Measurements from ENCODE around the gene MFSD2A. TPM values are rescaled to one million over a fixed set of nuclear protein-coding genes. Genes with fewer than 3 reads are reported as not detected.

The MFSD2A gene
- total RNA-seq, 1 experiment from 2014 or later = 19.9 TPM

DNA sequence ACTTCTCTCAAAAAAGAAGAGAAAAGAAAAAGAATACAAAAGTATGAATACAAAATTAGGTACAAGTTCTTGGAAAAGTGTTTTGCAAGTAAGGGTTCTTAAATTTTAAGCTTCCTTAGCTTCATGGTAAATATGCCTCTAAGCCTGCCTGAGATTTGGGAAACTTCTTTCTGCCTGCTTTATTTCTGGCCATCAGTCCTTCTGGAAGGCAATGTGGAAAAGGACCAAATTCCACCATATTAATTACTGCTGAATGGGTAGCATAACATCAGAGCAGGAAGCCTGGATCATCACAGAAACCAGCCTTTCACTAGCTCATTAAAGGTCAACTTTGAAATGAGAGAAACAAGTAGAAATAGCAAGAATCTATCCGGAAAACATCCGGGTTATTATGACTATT, 46.5 kb downstream of the MFSD2A start:
- no peak overlapping the region for H2BK5ac ChIP-seq (ENCODE audit: insufficient read length, low read length)
- no peaks in the 10 kb centered on the region for H3K79me1 ChIP-seq (ENCODE audit: insufficient read depth, low read depth, low read length, poor library complexity, severe bottlenecking)
- no peak for DNase-seq
- no peak overlapping the region for H3K14ac ChIP-seq (ENCODE audit: insufficient read depth, low read length)
- H2BK15ac ChIP-seq (ENCODE audit: low read depth, low read length) = no peak overlapping the region
- H3K56ac ChIP-seq (ENCODE audit: insufficient read length, low read depth, low read length) = no peak overlapping the region
- H3K4me1 Mint-ChIP-seq = peaks cover 5 to 12% of the 10 kb centered on the region in 2 experiments
- H4K8ac ChIP-seq (replicated peaks; ENCODE audit: insufficient read length, low read depth, low read length) = no peak overlapping the region
- no peak overlapping the region for H3K27ac ChIP-seq (ENCODE audit: insufficient read length, low read depth, low read length)
- H3T11ph ChIP-seq (ENCODE audit: low read length) = no peak overlapping the region
- no peak overlapping the region for H2BK120ac ChIP-seq (ENCODE audit: low read depth, low read length, poor library complexity, severe bottlenecking)
- no peak overlapping the region for H4K5ac ChIP-seq (ENCODE audit: insufficient read length, low read depth, low read length)
- H2AK5ac ChIP-seq (ENCODE audit: insufficient read length, low read length) = no peak overlapping the region
- no peaks in the 10 kb centered on the region for H4K20me1 ChIP-seq (ENCODE audit: control insufficient read depth, insufficient read depth, insufficient read length)
- TF ChIP-seq, protein P1, sequence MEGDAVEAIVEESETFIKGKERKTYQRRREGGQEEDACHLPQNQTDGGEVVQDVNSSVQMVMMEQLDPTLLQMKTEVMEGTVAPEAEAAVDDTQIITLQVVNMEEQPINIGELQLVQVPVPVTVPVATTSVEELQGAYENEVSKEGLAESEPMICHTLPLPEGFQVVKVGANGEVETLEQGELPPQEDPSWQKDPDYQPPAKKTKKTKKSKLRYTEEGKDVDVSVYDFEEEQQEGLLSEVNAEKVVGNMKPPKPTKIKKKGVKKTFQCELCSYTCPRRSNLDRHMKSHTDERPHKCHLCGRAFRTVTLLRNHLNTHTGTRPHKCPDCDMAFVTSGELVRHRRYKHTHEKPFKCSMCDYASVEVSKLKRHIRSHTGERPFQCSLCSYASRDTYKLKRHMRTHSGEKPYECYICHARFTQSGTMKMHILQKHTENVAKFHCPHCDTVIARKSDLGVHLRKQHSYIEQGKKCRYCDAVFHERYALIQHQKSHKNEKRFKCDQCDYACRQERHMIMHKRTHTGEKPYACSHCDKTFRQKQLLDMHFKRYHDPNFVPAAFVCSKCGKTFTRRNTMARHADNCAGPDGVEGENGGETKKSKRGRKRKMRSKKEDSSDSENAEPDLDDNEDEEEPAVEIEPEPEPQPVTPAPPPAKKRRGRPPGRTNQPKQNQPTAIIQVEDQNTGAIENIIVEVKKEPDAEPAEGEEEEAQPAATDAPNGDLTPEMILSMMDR (conservative IDR thresholded peaks at IDR 0.05) = no peak
- H3K9me3 ChIP-seq (ENCODE audit: control insufficient read depth, low read depth, low read length) = no peaks in the 10 kb centered on the region
- H4K91ac ChIP-seq (ENCODE audit: insufficient read length, low read depth, low read length) = no peak overlapping the region
- WGBS (ENCODE audit: extremely low coverage, insufficient read length, low lambda C conversion rate) = no CpG with 5 or more reads among the region's 2 CpGs
- H3K4me3 Mint-ChIP-seq = no peak overlapping the region
- H3K9ac ChIP-seq (ENCODE audit: extremely low read depth, insufficient read length, low read length) = no peak overlapping the region
- no peak overlapping the region for H3K4ac ChIP-seq (ENCODE audit: low read depth, low read length)
- H3K23me2 ChIP-seq (ENCODE audit: insufficient read length, low read depth, low read length, poor library complexity, severe bottlenecking) = no peaks in the 10 kb centered on the region
- no peak overlapping the region for H2BK20ac ChIP-seq (ENCODE audit: low read depth, low read length, poor library complexity, severe bottlenecking)
- H3K23ac ChIP-seq (ENCODE audit: insufficient read length, low read depth, low read length) = no peak overlapping the region
- H3K4me1 ChIP-seq (ENCODE audit: insufficient read depth, low read length) = no peaks in the 10 kb centered on the region
- H3K27ac Mint-ChIP-seq = no peak overlapping the region
- H3K27me3 ChIP-seq (ENCODE audit: insufficient read depth, low read length) = no peaks in the 10 kb centered on the region
- H3K18ac ChIP-seq (ENCODE audit: insufficient read length, low read depth, low read length) = no peak overlapping the region
- H3K9me3 Mint-ChIP-seq = peaks cover 0 to 7% of the 10 kb centered on the region in 2 experiments; a peak in 3 of 5 replicates
- 0 out of 2 replicates have a peak, but pooled peaks cover 2% of the 10 kb centered on the region for H3K79me2 ChIP-seq (ENCODE audit: insufficient read depth, low read length)
- H2AFZ ChIP-seq (ENCODE audit: low read length) = no peak overlapping the region
- H2BK12ac ChIP-seq (ENCODE audit: insufficient read length, low read depth, low read length) = no peak overlapping the region
- H3K36me3 Mint-ChIP-seq (ENCODE audit: insufficient read depth in 1 of 3, low read depth in 3 of 3) = no peaks in the 10 kb centered on the region; a peak in 3 of 7 replicates
- no peak overlapping the region for H3K4me2 ChIP-seq (ENCODE audit: insufficient read depth, insufficient read length, low read length)
- H3K27me3 Mint-ChIP-seq (ENCODE audit: low read depth) = no peaks in the 10 kb centered on the region

All from H9 (cell line).